HCT116 (cell line): ENCODE data around the gene RTL3. TPM values are rescaled to one million over a fixed set of nuclear protein-coding genes. Genes with fewer than 3 reads are reported as not detected.

ENCODE experiments used
- ATAC-seq: fragments of 200-7000 bp; cut with Tn5 transposase; 2 replicates; pipeline ENCODE4 v1.9.1; 2020; ENCODE audit warnings: mild to moderate bottlenecking, moderate library complexity
- BruUV-seq: library from RNA; stranded (reverse); fragments of 400-500 nt; replicated peaks from 2 replicates; lab custom pipeline; 2021; lab: Mats Ljungman, UMichigan
- CTCF ChIA-PET: fragments of 300-600 bp; sonication (Branson Sonifier 250); formaldehyde crosslinking; loops from one replicate; lab custom pipeline; 2021; ENCODE audit warnings: antibody characterized with exemption; lab: Charles Lee
- POLR2A ChIA-PET: fragments of 300-600, 350-600 bp; sonication (Branson Sonifier 250); formaldehyde crosslinking; loops from one replicate; lab custom pipeline; 2021; ENCODE audit warnings: antibody characterized with exemption; lab: Charles Lee
- RAD21 ChIA-PET, 2 experiments: fragments of 300-600 bp; sonication (Branson Sonifier 250); formaldehyde crosslinking; loops; one replicate each; lab custom pipeline; 2023; ENCODE audit warnings: low total read pairs in 2 of 2; ENCODE audit not compliant: uncharacterized antibody in 2 of 2, unreplicated experiment in 2 of 2, low non-redundant PET in 1 of 2; lab: Charles Lee
- DNase-seq: peaks from one replicate; pipeline ENCODE4 v3.0.0-alpha.2; 2010; ENCODE audit warnings: low read depth, low spot score
- H2AFZ ChIP-seq: fragments of 200-600 bp; shearing (Covaris generic), sonication (generic); 2 replicates; pipeline ENCODE4 v1.6.1; 2017; ENCODE audit warnings: low read depth, mixed run types, mixed read lengths, antibody characterized with exemption, low read length; ENCODE audit not compliant: poor library complexity, severe bottlenecking
- H3K27ac ChIP-seq: 2 replicates; pipeline ENCODE4 v1.5.1; 2012; ENCODE audit warnings: low read depth, low read length
- H3K27me3 ChIP-seq: fragments of 200-600 bp; sonication (generic); 2 replicates; pipeline ENCODE4 v1.6.1; 2016; ENCODE audit warnings: mixed run types, low read length, mixed read lengths; ENCODE audit not compliant: insufficient read depth
- H3K36me3 ChIP-seq, 2 experiments: fragments of 200-500 bp in 1 of 2; fragments of 200-600 bp in 1 of 2; sonication (Bioruptor generic) in 1 of 2; sonication (generic) in 1 of 2; 2 replicates each; pipeline versions ENCODE4 v1.5.1 to v1.6.1; 2014 to 2016; ENCODE audit warnings: low read length in 2 of 2, inconsistent platforms in 1 of 2, mixed read lengths in 1 of 2, mixed run types in 1 of 2; ENCODE audit not compliant: insufficient read depth in 2 of 2, control insufficient read depth in 1 of 2
- H3K4me1 ChIP-seq, 2 experiments: fragments of 200-600 bp in 1 of 2; sonication (generic) in 1 of 2; 2 replicates each; pipeline versions ENCODE4 v1.5.1 to v1.6.1; 2012 to 2017; ENCODE audit warnings: low read length in 2 of 2, inconsistent platforms in 1 of 2, mild to moderate bottlenecking in 1 of 2, mixed read lengths in 1 of 2, mixed run types in 1 of 2, moderate library complexity in 1 of 2; ENCODE audit not compliant: insufficient read depth in 2 of 2, control insufficient read depth in 1 of 2
- H3K4me2 ChIP-seq: fragments of 200-600 bp; sonication (generic); 2 replicates; pipeline ENCODE4 v1.6.1; 2017; ENCODE audit warnings: mixed run types, low read length, mixed read lengths
- H3K4me3 ChIP-seq, 2 experiments: fragments of 200-600 bp in 1 of 2; sonication (generic) in 1 of 2; replicated peaks in 1 of 2; 2 replicates each; pipeline ENCODE4 v1.5.1; 2011 to 2016; ENCODE audit warnings: low read length in 2 of 2, control low read depth in 1 of 2, low read depth in 1 of 2, mild to moderate bottlenecking in 1 of 2, mixed read lengths in 1 of 2, mixed run types in 1 of 2
- H3K79me2 ChIP-seq: fragments of 200-600 bp; sonication (generic); 2 replicates; pipeline ENCODE4 v1.6.1; 2017; ENCODE audit warnings: mild to moderate bottlenecking, mixed run types, low read length, moderate library complexity, mixed read lengths; ENCODE audit not compliant: insufficient read depth
- H3K9ac ChIP-seq: fragments of 200-600 bp; sonication (generic); 2 replicates; pipeline ENCODE4 v1.6.1; 2016; ENCODE audit warnings: low read length, mixed read lengths
- H3K9me2 ChIP-seq: fragments of 200-600 bp; sonication (generic), shearing (Covaris generic); 2 replicates; pipeline ENCODE4 v1.6.1; 2017; ENCODE audit warnings: mixed run types, mild to moderate bottlenecking, moderate library complexity; ENCODE audit not compliant: insufficient read depth
- H3K9me3 ChIP-seq, 2 experiments: fragments of 200-500 bp in 1 of 2; fragments of 200-600 bp in 1 of 2; sonication (Bioruptor generic) in 1 of 2; sonication (generic) in 1 of 2; 2 replicates each; pipeline ENCODE4 v1.6.1; 2014 to 2017; ENCODE audit warnings: low read length in 2 of 2, mixed read lengths in 2 of 2, inconsistent platforms in 1 of 2, low read depth in 1 of 2, mild to moderate bottlenecking in 1 of 2, mixed run types in 1 of 2, moderate library complexity in 1 of 2; ENCODE audit not compliant: control insufficient read depth in 1 of 2, insufficient read depth in 1 of 2
- H4K20me1 ChIP-seq: fragments of 200-600 bp; sonication (generic), shearing (Covaris generic); 2 replicates; pipeline ENCODE4 v1.6.1; 2017; ENCODE audit warnings: mixed run types, mild to moderate bottlenecking, moderate library complexity; ENCODE audit not compliant: insufficient read depth
- ATF3 ChIP-seq: IDR thresholded peaks from 2 replicates; pipeline ENCODE4 v1.6.1; 2012
- CBX3 ChIP-seq: IDR thresholded peaks from 2 replicates; pipeline ENCODE4 v1.6.1; 2012; ENCODE audit warnings: low read depth
- CEBPB ChIP-seq: IDR thresholded peaks from 2 replicates; pipeline ENCODE4 v1.6.1; 2012; ENCODE audit warnings: low read depth
- CTCF ChIP-seq, 3 experiments: fragments of 200-600 bp in 1 of 3; sonication (generic) in 1 of 3; IDR thresholded peaks in 2 of 3; conservative IDR thresholded peaks in 1 of 3; 2 replicates each; pipeline ENCODE4 v1.5.1; 2012 to 2017; ENCODE audit warnings: low read depth in 2 of 3, low read length in 2 of 3, antibody characterized with exemption in 1 of 3, borderline replicate concordance in 1 of 3, control low read depth in 1 of 3, mild to moderate bottlenecking in 1 of 3, mixed read lengths in 1 of 3, mixed run types in 1 of 3, moderate library complexity in 1 of 3; ENCODE audit not compliant: insufficient read depth in 1 of 3
- EGR1 ChIP-seq: IDR thresholded peaks from 2 replicates; pipeline ENCODE4 v1.6.1; 2012; ENCODE audit warnings: low read depth
- ELF1 ChIP-seq: IDR thresholded peaks from 2 replicates; pipeline ENCODE4 v1.6.1; 2012; ENCODE audit warnings: low read depth, borderline replicate concordance
- EZH2 ChIP-seq: fragments of 200-600 bp; sonication (generic); IDR thresholded peaks from 2 replicates; pipeline ENCODE4 v1.6.1; 2017; ENCODE audit warnings: antibody characterized with exemption, mixed run types
- EZH2phosphoT487 ChIP-seq: fragments of 200-600 bp; IDR thresholded peaks from 2 replicates; pipeline ENCODE4 v1.6.1; 2018; ENCODE audit warnings: antibody characterized with exemption, borderline replicate concordance
- FOSL1 ChIP-seq: IDR thresholded peaks from 2 replicates; pipeline ENCODE4 v1.6.1; 2012; ENCODE audit warnings: low read depth
- JUND ChIP-seq: IDR thresholded peaks from 2 replicates; pipeline ENCODE4 v1.6.1; 2012
- POLR2A ChIP-seq: IDR thresholded peaks from 2 replicates; pipeline ENCODE4 v1.7.0; 2011; ENCODE audit warnings: borderline replicate concordance; ENCODE audit not compliant: insufficient read depth, insufficient read length; ENCODE audit errors: extremely low read depth
- POLR2AphosphoS5 ChIP-seq: IDR thresholded peaks from 2 replicates; pipeline ENCODE4 v1.6.1; 2011; ENCODE audit warnings: mild to moderate bottlenecking, low read depth, low read length, moderate library complexity
- RAD21 ChIP-seq: IDR thresholded peaks from 2 replicates; pipeline ENCODE4 v1.6.1; 2012; ENCODE audit warnings: low read depth, mild to moderate bottlenecking
- REST ChIP-seq: IDR thresholded peaks from 2 replicates; pipeline ENCODE4 v1.6.1; 2012; ENCODE audit warnings: low read depth
- SP1 ChIP-seq: IDR thresholded peaks from 2 replicates; pipeline ENCODE4 v1.6.1; 2012; ENCODE audit warnings: low read depth
- SRF ChIP-seq: IDR thresholded peaks from 2 replicates; pipeline ENCODE4 v1.6.1; 2012; ENCODE audit warnings: low read depth
- YY1 ChIP-seq: IDR thresholded peaks from 2 replicates; pipeline ENCODE4 v1.6.1; 2011; ENCODE audit warnings: low read length, low read depth, moderate library complexity, mild to moderate bottlenecking; ENCODE audit not compliant: insufficient replicate concordance; ENCODE audit errors: extremely low read depth
- ZBTB33 ChIP-seq: IDR thresholded peaks from 2 replicates; pipeline ENCODE4 v1.6.1; 2011; ENCODE audit warnings: mild to moderate bottlenecking, low read length, moderate library complexity; ENCODE audit not compliant: insufficient replicate concordance; ENCODE audit errors: extremely low read depth
- ZFX ChIP-seq: fragments of 450-650 bp; IDR thresholded peaks from 2 replicates; pipeline ENCODE4 v1.6.1; 2017
- intact Hi-C: fragments of 100-400 bp; cut with micrococcal nuclease; formaldehyde crosslinking; loops from 2 replicates; pipeline ENCODE4 v1.10.0; 2022
- total RNA-seq: library from RNA; stranded (reverse); gene quantifications from one replicate; pipeline ENCODE4 v1.2.1, GENCODE V29; 2021; ENCODE audit not compliant: unreplicated experiment
- TF ChIP-seq, protein P1 (sequence below): IDR thresholded peaks from 2 replicates; pipeline ENCODE4 v1.6.1; 2012

The RTL3 gene
- total RNA-seq, 1 experiment from 2014 or later, result not detected

DNA sequence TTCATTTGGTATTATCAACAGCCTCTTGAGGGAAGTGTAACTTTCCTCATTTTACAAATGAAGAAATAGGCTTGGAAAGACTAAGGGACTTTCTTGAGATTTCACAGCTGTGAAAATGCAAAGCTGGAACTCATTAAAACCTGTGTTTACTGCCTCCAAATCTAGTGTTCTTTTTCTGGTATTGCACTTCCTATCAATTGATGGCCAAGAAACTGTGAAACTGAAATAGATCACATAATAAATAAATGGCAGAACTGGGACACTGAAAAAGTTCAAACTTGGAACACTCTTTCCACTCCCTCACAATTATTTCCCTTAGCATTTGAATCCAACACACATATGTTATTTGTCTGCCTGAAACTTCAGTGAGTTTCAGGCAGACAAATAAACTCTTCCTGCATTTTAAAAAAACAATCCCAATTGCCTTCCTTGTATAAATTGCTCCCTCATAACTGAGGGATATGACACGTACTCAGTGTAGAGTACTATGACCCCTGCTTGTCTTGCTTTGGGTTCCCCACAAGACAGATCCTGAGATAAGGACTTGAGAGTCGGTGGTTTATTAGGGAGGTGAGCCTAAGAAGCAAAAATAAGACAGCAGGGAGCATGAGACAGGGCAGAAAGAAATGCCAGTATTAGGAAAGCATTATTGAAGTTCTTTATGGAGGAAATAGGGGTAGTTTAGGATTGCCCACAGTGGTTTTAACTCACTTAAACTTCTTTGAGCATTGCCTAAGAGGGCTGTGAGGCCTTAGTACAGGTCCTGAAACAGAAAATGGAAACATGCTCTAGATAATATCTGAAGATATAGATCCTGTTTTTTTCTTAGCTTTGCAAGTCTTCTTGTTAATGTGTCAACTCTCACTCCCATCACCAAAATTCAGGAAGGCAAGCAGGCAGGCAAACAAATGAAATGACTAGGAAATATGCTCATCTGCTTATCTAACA, 33.9 kb downstream of the RTL3 start:
- no TSS peak for BruUV-seq
- no peaks in the 10 kb centered on the region for H3K36me3 ChIP-seq
- no peak overlapping the region for H2AFZ ChIP-seq
- ChIA-PET POLR2A (no interaction called here), RAD21 (no interaction called here), CTCF (no interaction called here)
- no peak overlapping the region for H3K4me2 ChIP-seq
- TF ChIP-seq SP1 (no peak), FOSL1 (no peak), POLR2A (no peak), ELF1 (no peak), SRF (no peak), EZH2 (no peak), CBX3 (no peak), CEBPB (no peak), ATF3 (no peak), EGR1 (no peak), RAD21 (no peak), YY1 (no peak), EZH2phosphoT487 (no peak), JUND (no peak), REST (no peak), ZBTB33 (no peak), CTCF (IDR thresholded peaks at IDR 0.05 in 2 of 3, conservative IDR thresholded peaks at IDR 0.05 in 1 of 3; ENCODE audit: borderline replicate concordance in 1 of 3, insufficient read depth in 1 of 3, low read depth in 2 of 3, low read length in 2 of 3) (no peak), ZFX (no peak), POLR2AphosphoS5 (no peak)
- TF ChIP-seq, protein P1, sequence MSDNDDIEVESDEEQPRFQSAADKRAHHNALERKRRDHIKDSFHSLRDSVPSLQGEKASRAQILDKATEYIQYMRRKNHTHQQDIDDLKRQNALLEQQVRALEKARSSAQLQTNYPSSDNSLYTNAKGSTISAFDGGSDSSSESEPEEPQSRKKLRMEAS, result no peak
- H4K20me1 ChIP-seq, result no peaks in the 10 kb centered on the region
- no peaks in the 10 kb centered on the region for H3K27me3 ChIP-seq
- H3K27ac ChIP-seq, result no peak overlapping the region
- H3K4me3 ChIP-seq, result no peak overlapping the region
- no peaks in the 10 kb centered on the region for H3K9me2 ChIP-seq
- no peaks in the 10 kb centered on the region for H3K9me3 ChIP-seq
- intact Hi-C loops, result no loop called here
- H3K9ac ChIP-seq, result no peak overlapping the region
- H3K79me2 ChIP-seq, result no peaks in the 10 kb centered on the region
- H3K4me1 ChIP-seq, result no peaks in the 10 kb centered on the region
- DNase-seq (no peak), ATAC-seq (no peak)
